ENCODE measurements around the gene ZEB2.

ZEB2 gene

GRCh38 chr2:144448389-144449027 lies 71.4 kb downstream of the ZEB2 start:
- TF ChIP-seq CTCF (IDR thresholded peaks at IDR 0.05; ENCODE audit: low read depth, low read length) = no peak
- no peak for DNase-seq (ENCODE audit: extremely low read depth, low read depth)

- no peak for TF ChIP-seq CTCF (IDR thresholded peaks at IDR 0.05; ENCODE audit: low read depth, low read length)
- no peak for DNase-seq (ENCODE audit: extremely low read depth, low read depth)
Measured at GRCh38 chr2:144447535-144447934, 72.4 kb downstream of the ZEB2 start.

GRCh38 chr2:144446136-144446535 lies 73.8 kb downstream of the ZEB2 start:
- no peak for DNase-seq (ENCODE audit: extremely low read depth, low read depth)
- no peak for TF ChIP-seq CTCF (IDR thresholded peaks at IDR 0.05; ENCODE audit: low read depth, low read length)

- DNase-seq (ENCODE audit: extremely low read depth, low read depth) = no peak
- no peak for TF ChIP-seq CTCF (IDR thresholded peaks at IDR 0.05; ENCODE audit: low read depth, low read length)
Measured at GRCh38 chr2:144445196-144445595, 74.7 kb downstream of the ZEB2 start.

GRCh38 chr2:144443837-144444817 lies 75.8 kb downstream of the ZEB2 start:
- TF ChIP-seq CTCF (IDR thresholded peaks at IDR 0.05; ENCODE audit: low read depth, low read length) = no peak
- DNase-seq (ENCODE audit: extremely low read depth, low read depth) = no peak

GRCh38 chr2:144441711-144442141 lies 78.2 kb downstream of the ZEB2 start:
- TF ChIP-seq CTCF (IDR thresholded peaks at IDR 0.05; ENCODE audit: low read depth, low read length) = no peak
- no peak for DNase-seq (ENCODE audit: extremely low read depth, low read depth)

- no peak for TF ChIP-seq CTCF (IDR thresholded peaks at IDR 0.05; ENCODE audit: low read depth, low read length)
- no peak for DNase-seq (ENCODE audit: extremely low read depth, low read depth)
Measured at GRCh38 chr2:144439993-144440392, 79.9 kb downstream of the ZEB2 start.

Data from AG09319 (cell line).